Gastrocnemius medialis (tissue), 4 donors: ENCODE measurements around the gene ORAI1. TPM values are rescaled to one million over a fixed set of nuclear protein-coding genes. Genes with fewer than 3 reads are reported as not detected.

ENCODE experiments used
- ATAC-seq, 2 donors: fragments of 150-250 bp; one replicate each; pipeline ENCODE4 v1.9.1; 2016
- DNase-seq, 2 donors: peaks; one replicate each; pipeline ENCODE4 v3.0.0-alpha.2; 2019
- H3K27ac ChIP-seq, 4 donors: fragments of 200-600 bp; sonication (generic); 1 replicate in 1 of 4; 2 replicates in 3 of 4; pipeline ENCODE4 v1.5.1; 2016 to 2018; ENCODE audit warnings: mild to moderate bottlenecking in 2 of 4, moderate library complexity in 1 of 4
- H3K27me3 ChIP-seq, 3 donors: fragments of 200-600 bp; sonication (generic) in 2 of 3; 1 replicate in 1 of 3; 2 replicates in 2 of 3; pipeline versions ENCODE4 v1.5.1 to v1.6.0; 2016 to 2019; ENCODE audit warnings: mild to moderate bottlenecking in 1 of 3, moderate library complexity in 1 of 3
- H3K36me3 ChIP-seq, 2 donors: fragments of 200-600 bp; sonication (generic) in 1 of 2; one replicate each; pipeline ENCODE4 v1.5.1; 2017 to 2018
- H3K4me1 ChIP-seq, 2 donors: fragments of 200-600 bp; sonication (generic) in 1 of 2; one replicate each; pipeline ENCODE4 v1.5.1; 2016 to 2017; ENCODE audit warnings: mild to moderate bottlenecking in 2 of 2
- H3K4me3 ChIP-seq, 4 donors: fragments of 200-600 bp; sonication (generic) in 3 of 4; 1 replicate in 1 of 4; 2 replicates in 3 of 4; pipeline ENCODE4 v1.5.1; 2016 to 2019; ENCODE audit warnings: mild to moderate bottlenecking in 2 of 4
- H3K9me3 ChIP-seq, 3 donors: fragments of 200-600 bp; sonication (generic) in 2 of 3; 1 replicate in 1 of 3; 2 replicates in 2 of 3; pipeline ENCODE4 v1.5.1; 2016 to 2019
- POLR2A ChIP-seq, 2 donors: fragments of 450-650 bp; IDR thresholded peaks; one replicate each; pipeline ENCODE4 v1.6.1; 2017; ENCODE audit warnings: antibody characterized with exemption in 2 of 2, mild to moderate bottlenecking in 2 of 2, moderate library complexity in 2 of 2
- in situ Hi-C, 4 donors: fragments of 200-750 bp; cut with MboI; loops; one replicate each; pipeline versions ENCODE4 v1.15.0 to v1.8.0; 2017; ENCODE audit warnings: low sequenced_read_pairs in 4 of 4
- intact Hi-C: fragments of 100-400 bp; cut with DNase I; formaldehyde crosslinking; loops from one replicate; pipeline ENCODE4 v1.15.1; 2023; ENCODE audit warnings: low total_unique reads
- total RNA-seq, 4 donors: library from RNA; depleted of rRNA; stranded (reverse); fragments of >200 nt; gene quantifications; one replicate each; pipeline versions ENCODE4 v1.1.0 to v1.2.3, GENCODE V29; 2016
- TF ChIP-seq, protein P1 (sequence below), 5 experiments: fragments of 450-650 bp in 3 of 5; fragments of 200-600 bp in 2 of 5; sonication (generic) in 2 of 5; IDR thresholded peaks in 4 of 5; conservative IDR thresholded peaks in 1 of 5; 1 replicate in 4 of 5; 2 replicates in 1 of 5; pipeline ENCODE4 v1.5.1; 2016 to 2019; ENCODE audit warnings: antibody characterized with exemption in 5 of 5, mild to moderate bottlenecking in 3 of 5, moderate library complexity in 3 of 5

The ORAI1 gene
- total RNA-seq, 4 donors from 2014 or later = 9.9 to 29.0 (median 16.4) TPM

DNA sequence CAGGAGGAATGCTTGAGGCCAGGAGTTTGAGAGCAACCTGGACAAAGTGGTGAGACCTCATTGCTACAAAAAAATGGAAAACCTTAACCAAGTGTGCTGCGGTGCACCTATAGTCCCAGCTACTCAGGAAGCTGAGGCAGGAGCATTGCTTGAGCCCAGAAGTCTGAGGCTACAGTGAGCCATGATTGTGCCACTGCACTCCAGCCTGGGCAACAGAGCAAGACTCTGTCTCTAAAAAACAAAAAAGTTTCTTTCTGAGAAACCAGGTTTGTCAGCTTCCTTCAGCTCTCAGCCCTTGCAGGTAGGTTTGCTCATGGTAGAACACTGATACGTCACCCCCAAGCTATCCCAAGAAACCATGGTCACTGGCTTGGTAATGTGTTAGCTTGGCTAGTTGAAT is 63.1 kb downstream of the ORAI1 start:
- intact Hi-C loops = loop anchor here (5.0 kb wide), 1 partner anchor 198 kb away; the partner anchor contains the start of gene PSMD9
- H3K4me1 ChIP-seq = peaks cover 4 to 5% of the 10 kb centered on the region in 2 donors
- no peaks in the 10 kb centered on the region for H3K36me3 ChIP-seq
- DNase-seq (no peak), ATAC-seq (no peak)
- H3K4me3 ChIP-seq = no peak overlapping the region
- TF ChIP-seq POLR2A (IDR thresholded peaks at IDR 0.05) = no peak
- TF ChIP-seq, protein P1, sequence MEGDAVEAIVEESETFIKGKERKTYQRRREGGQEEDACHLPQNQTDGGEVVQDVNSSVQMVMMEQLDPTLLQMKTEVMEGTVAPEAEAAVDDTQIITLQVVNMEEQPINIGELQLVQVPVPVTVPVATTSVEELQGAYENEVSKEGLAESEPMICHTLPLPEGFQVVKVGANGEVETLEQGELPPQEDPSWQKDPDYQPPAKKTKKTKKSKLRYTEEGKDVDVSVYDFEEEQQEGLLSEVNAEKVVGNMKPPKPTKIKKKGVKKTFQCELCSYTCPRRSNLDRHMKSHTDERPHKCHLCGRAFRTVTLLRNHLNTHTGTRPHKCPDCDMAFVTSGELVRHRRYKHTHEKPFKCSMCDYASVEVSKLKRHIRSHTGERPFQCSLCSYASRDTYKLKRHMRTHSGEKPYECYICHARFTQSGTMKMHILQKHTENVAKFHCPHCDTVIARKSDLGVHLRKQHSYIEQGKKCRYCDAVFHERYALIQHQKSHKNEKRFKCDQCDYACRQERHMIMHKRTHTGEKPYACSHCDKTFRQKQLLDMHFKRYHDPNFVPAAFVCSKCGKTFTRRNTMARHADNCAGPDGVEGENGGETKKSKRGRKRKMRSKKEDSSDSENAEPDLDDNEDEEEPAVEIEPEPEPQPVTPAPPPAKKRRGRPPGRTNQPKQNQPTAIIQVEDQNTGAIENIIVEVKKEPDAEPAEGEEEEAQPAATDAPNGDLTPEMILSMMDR (IDR thresholded peaks at IDR 0.05 in 4 of 5, conservative IDR thresholded peaks at IDR 0.05 in 1 of 5) = no peak
- H3K9me3 ChIP-seq = no peaks in the 10 kb centered on the region
- in situ Hi-C loops = no loop called here
- no peak overlapping the region for H3K27ac ChIP-seq
- no peaks in the 10 kb centered on the region for H3K27me3 ChIP-seq

Other genes starting within 250 kb of the ORAI1 start
- gene RNF34, start 226.4 kb upstream of the ORAI1 start, total RNA-seq = 10 to 100 TPM; 32.3 to 57.1 (median 46.2) TPM
- 1 to 10 TPM; 4.8 to 9.4 (median 8.3) TPM for gene KDM2B, start 45.5 kb upstream of the ORAI1 start, total RNA-seq
- not detected for gene MORN3, start 43.1 kb downstream of the ORAI1 start, total RNA-seq
- gene TMEM120B, start 86.2 kb downstream of the ORAI1 start, total RNA-seq = 10 to 100 TPM in 1 of 4 donors, 1 to 10 TPM in 3; 5.9 to 11.2 (median 6.4) TPM
- gene RHOF, start 167.2 kb downstream of the ORAI1 start, total RNA-seq = 1 to 10 TPM; 2.9 to 6.8 (median 4.1) TPM
- gene SETD1B, start 177.5 kb downstream of the ORAI1 start, total RNA-seq = 1 to 10 TPM; 2.2 to 9.3 (median 6.2) TPM
- 1 to 10 TPM in 3 of 4 donors, not detected in 1; 2.0 to 5.0 (median 2.0) TPM for gene HPD, start 232.3 kb downstream of the ORAI1 start, total RNA-seq